Activated gamma-delta T cell (primary cell): ENCODE data around the gene MAPKBP1.

ENCODE experiments used
- DNase-seq: peaks from one replicate; lab custom pipeline; 2025; lab: John Stamatoyannopoulos, UW

Gene MAPKBP1

GRCh38 chr15:41869770-41870688 is 95.7 kb downstream of the MAPKBP1 start:
- no peak for DNase-seq

- DNase-seq: no peak
Observed at GRCh38 chr15:41870689-41871081, 96.4 kb downstream of the MAPKBP1 start.

GRCh38 chr15:41871175-41871905 is 97.1 kb downstream of the MAPKBP1 start:
- no peak for DNase-seq

- no peak for DNase-seq
Observed at GRCh38 chr15:41872166-41872747, 98.0 kb downstream of the MAPKBP1 start.

- DNase-seq: no peak
Observed at GRCh38 chr15:41873711-41874110, 99.4 kb downstream of the MAPKBP1 start.

GRCh38 chr15:41874736-41875135 is 100.5 kb downstream of the MAPKBP1 start:
- no peak for DNase-seq

GRCh38 chr15:41876007-41876406 is 101.7 kb downstream of the MAPKBP1 start:
- no peak for DNase-seq

GRCh38 chr15:41876689-41877088 is 102.4 kb downstream of the MAPKBP1 start:
- no peak for DNase-seq
